HG03135 (cell line): ENCODE data around the gene TPO.
"Not testable (repeated sequence)": the region's sequence is repeated elsewhere in the genome, so short reads cannot be mapped to it uniquely, and the experiment has no call there.

Source experiments
- ATAC-seq: cut with Tn5 transposase; IDR thresholded peaks from one replicate; pipeline ENCODE4 v1.9.1; 2021; ENCODE audit warnings: mild to moderate bottlenecking, moderate library complexity; ENCODE audit not compliant: unreplicated experiment

The TPO gene

DNA sequence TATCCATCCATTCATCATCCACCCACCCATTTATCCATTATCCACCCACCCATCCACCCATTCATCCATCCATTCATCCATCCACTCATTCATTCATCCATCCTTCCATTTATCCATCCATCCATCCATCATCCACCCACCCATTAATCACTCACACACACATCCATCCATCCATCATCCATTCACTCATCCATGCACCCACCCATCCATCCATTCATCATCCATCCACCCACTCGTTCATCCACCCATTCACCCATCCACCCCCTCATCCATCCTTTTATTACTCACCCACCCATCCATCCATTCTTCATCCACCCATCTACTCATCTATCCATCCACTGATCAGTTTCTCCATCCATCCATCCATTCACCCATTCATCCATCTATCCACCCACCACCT is 8.1 kb upstream of the TPO start:
- ATAC-seq: no peak

DNA sequence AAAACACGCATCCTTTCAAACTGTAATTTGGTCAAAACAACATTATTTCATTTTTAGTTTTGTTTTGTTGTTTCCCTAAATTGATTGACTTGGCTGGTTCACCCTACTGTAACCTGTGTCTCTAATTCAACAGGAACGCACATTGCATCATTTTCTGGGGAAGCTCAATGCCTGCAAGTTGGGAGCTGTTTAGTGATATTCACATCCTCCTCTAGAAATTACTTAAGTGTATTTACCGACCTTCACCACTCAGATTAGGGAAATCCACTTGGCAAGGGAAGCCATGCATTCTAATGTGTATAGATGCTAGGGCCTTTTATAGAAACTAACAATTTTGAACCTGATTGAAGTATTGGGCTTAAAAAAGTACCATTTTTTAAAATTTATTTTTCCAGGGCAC is 7.3 kb upstream of the TPO start:
- no peak for ATAC-seq

DNA sequence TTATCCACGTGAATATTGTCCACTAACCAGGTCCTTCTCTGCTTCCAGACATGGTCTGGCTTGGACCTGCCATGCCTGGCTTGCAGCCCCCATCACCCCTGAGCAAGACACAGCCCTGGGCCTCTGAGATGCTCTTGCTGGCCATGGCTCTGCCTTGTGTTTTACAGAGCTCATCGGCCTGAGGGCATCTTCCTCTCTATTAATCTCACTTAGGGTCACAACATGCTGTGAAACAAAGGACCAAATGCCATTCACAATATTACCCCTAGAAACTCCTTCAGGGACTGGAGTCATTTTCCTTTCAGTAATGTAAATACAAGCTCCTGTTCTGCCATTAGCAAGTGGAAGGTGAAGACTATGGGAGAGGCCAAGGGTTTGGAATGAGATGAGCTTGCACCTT is 6.8 kb upstream of the TPO start:
- no peak for ATAC-seq

DNA sequence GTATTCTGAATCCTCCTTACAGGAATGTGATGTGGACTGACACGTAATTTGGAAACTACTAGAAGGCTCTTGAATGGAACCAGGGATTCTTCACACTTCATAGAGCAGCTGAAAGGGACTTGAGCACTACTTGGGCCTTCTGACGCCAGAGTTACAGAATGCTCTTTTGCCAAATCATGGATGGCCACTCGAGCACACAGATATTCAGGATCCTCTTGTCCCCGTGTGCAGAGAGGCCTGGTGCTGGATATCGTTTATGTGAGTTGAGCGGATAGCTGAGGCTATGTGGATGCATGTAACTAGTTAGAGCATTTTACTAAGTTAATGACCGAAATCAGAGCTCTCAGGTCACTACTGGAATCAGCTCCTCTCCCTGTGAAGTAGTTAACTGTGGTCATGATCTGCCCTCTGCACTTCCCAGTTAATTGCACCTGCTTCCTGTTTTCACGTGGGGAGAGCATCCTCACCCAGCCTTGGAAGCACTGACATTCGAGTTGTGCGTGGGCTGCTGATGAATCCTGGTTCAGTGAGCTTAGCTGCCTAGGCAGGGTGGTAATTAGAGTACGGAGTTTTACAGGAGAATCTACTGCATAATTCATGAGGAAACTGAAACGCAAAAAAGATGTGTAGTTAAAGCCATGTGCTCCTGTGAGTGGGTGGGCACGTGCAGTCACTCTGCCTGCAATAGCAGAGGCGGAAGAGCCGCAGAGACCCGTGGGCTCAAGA is 5.2 kb upstream of the TPO start:
- no peak for ATAC-seq

DNA sequence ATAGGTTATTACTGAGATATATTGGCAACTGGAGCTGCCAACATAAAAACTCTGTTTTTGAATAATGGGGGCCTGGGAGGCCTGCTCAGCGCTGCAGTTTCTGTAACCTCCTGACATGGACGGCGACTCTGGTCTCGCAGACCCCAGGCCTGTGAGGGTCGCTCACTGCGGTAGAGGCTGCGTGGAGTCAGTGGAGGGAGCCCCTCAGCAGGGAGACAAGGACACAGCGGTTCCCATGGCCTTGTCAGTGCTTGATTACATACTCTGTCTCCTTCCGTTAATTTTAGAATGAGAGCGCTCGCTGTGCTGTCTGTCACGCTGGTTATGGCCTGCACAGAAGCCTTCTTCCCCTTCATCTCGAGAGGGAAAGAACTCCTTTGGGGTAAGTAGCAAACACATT is 858 bp downstream of the TPO start:
- no peak for ATAC-seq

DNA sequence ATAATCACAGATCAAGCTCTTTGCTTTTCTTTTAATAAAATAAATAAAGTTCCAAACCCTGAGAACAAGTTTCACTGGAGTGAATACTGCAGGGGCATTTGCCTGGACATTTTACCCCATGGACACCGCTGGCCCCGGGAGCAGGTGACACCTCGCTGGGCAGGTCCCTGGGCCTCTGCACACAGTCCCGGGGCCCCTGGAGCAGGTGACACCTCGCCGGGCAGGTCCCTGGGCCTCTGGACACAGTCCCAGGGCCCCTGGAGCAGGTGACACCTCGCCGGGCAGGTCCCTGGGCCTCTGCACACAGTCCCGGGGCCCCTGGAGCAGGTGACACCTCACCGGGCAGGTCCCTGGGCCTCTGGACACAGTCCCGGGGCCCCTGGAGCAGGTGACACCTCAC is 1.6 kb downstream of the TPO start:
- ATAC-seq: not testable (repeated sequence)

DNA sequence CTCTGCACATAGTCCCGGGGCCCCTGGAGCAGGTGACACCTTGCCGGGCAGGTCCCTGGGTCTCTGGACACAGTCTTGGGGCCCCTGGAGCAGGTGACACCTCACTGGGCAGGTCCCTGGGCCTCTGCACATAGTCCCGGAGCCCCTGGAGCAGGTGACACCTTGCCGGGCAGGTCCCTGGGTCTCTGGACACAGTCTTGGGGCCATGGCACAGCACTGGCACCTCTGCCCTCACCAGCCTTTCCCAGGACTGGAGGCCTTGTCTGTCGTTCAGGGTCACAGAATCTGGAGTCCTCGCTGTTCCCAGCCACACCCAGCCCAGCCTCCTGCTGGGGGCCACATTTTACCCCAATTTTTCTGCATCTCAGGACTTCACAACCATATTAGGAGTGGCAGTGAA is 2.2 kb downstream of the TPO start:
- ATAC-seq: no peak

DNA sequence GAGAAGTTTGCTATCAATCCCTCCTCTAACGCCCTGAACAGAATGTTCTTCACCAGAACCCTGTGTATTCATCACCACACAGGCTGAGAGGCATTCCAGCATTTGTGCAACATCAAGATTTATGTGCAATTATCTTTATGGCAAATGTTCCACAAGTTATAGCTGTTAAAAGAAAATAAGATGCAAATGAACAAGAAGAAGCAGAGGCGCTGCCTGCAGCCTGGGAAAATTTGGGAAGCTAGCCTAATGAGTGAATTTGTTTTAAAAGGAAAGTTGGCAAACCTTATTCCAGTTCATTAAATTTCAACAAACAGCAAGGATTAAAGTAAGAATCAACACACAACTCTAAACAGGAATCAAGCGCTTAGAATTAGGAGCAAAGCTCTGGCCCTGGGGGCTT is 5.3 kb downstream of the TPO start:
- no peak for ATAC-seq

DNA sequence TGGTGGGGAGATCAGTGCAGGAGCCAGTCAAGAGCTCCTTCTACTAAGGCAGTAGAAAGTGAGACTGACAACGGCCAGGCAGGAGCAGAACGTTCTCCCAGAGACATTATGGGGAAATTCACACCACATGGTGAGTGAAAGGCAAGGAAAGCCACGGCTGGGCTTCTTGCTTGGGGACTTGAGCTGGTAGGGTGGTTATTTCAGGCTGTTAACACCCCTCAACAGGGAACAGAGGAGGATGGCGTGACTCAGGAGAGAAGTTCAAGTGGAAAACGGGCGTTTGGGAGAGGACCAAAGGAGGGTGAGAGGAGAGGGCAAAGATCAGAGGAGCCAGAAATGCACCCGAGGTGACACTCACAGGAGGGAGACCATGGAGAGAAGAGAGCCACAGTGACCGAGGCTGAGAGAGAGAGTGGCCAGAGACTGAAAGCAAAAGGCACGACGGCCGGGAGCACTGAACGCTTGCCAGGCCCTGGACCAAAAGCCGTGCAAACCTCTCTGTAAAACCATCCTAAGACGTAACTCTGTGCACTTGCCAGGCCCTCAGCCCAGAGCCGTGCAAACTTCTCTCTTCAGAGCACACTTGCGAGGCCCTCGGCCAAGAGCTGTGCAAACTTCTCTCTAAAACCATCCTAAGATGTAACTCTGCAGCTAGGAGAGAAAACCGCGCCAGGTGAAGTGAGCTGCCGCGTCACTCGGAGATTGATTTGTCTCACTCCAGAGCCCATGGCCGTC is 7.7 kb downstream of the TPO start:
- ATAC-seq: no peak

DNA sequence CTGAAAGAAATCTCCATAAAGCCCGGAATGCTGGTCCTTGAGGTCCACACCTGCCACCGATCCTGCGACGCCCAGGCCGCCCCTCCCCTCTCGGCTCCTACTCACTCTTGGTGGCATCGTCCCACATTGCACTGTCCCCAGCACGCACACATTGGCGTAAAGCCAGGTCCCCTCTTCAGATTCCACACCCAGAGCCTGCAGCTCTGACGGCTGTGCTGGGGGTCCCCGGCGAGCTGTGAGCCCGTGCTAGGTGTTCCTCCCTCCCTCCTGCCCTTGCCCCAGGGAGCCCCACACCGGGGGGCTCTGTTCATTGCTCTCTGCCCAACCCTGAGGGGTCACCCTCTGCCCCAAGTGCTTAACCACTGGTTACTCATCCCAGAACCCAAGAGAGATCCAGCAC is 8.5 kb downstream of the TPO start:
- no peak for ATAC-seq

DNA sequence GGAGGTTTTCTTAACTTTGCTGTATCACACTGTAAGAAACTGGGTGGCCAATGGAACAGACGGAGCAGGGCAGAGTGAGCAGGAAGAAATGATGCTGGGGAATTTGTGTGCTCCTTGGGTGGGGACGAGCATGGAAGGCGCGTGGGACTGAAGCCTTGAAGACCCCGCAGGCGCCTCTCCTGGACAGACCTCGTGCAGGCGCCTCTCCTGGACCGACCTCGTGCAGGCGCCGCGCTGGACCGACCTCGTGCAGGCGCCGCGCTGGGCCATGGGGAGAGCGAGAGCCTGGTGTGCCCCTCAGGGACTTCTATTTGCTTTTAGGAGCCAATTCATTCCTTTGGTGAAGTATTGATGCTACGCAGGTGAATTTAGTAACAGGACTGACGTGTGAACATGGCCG is 8.9 kb downstream of the TPO start:
- ATAC-seq: no peak

DNA sequence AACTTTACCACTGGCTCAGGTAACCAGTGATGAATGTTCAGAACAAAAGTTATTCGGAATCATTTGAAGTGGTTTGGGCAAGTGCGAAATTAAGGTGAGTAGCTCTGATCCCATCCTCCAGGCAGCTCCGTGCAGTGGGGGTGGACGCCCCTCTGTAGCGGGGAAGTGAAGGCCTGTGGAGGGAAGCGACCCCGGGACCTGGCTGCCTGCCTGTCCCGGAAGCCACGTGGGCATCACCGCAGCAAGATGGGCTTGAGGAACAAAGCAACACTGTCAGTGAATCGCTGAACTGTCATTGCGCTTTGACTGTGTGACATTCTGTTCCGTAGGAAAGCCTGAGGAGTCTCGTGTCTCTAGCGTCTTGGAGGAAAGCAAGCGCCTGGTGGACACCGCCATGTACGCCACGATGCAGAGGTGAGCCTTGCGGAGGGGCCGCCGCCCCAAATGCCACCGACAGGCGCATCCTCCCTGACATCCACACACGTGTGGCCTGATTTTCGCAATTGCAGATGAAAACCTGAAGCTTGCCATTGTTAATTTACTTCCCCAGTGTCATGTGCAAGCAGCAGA is 9.5 kb downstream of the TPO start:
- no peak for ATAC-seq

DNA sequence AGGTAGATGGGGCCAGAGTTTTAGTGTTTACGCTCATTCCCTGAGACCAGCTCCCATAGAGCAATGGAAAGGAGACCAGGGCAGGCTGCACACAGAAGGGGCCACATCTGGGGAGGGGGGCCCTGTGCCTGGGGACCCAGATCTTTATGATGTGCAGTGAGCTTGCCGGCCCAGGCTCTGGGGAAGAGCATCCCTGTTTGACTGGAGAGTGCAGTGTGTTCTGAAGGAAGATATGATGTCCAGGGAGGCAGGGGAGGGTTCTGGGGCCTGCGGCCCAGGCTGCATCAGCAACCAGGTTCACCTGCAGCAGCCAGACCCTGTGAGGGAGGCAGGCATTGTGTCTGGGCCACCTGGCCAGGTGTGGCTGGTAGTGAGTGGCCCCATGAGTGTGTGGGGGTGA is 13.8 kb downstream of the TPO start:
- ATAC-seq: no peak

DNA sequence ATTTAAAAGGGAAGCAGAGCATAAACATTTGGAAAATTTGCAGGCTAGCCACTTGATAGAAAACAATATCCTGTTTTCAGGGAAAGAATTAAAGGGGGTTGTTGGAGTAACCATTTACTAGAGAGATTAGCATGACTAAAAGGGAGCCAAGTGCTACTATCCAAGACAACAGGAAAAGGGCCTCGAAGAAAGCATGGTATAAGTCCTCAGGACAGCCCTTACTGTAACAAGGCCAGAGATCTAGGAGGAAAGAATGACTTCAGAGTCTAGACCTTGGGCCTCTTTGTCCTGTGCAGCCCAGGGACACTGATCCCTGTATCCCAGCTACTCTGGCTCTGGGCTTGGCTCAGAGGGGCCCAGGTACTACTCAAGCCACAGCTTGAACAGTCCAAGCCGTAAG is 16.6 kb downstream of the TPO start:
- no peak for ATAC-seq

DNA sequence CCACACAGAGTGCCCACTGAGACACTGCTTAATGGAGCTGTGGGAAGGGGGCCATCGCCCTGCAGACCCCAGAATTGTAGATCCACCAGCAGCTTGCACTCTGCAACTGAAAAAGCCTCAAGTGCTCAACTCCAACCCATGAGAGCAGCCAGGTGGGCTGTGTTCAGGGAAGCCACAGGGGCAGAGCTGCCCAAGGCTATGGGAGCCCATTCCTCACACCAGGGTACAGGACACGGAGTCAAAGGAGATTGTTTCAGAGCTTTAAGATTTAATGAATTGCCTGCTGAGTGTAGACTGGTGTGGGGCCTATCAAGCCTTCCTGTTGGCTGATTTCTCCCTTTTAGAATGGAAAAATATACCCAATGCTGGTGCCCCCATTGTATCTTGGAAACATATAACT is 17.2 kb downstream of the TPO start:
- no peak for ATAC-seq

DNA sequence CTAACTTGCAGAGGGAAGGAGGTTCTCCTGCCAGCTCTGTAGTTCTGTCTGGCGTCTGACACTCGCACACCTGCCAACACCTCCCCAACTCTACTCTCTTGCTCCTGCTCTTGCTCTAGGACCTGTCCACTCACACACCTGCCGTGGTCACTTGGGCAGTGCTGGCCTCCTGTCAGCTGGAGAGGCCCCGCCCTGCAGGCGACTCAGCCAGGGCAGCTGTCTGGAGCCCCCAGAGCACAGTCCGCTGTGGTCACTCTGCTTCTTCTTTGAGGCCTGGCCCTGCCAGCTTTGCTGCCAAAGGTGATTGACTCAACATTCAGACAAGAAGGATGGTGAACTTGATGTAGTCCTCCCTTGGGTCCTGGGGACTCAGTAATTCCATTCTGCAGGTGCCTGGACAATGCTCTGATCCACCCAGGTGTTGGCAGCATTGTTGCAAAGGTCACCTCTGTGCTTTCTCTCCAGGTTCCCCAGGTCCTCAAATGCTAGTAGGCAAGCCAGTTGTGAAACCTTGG is 18.7 kb downstream of the TPO start:
- ATAC-seq: no peak

DNA sequence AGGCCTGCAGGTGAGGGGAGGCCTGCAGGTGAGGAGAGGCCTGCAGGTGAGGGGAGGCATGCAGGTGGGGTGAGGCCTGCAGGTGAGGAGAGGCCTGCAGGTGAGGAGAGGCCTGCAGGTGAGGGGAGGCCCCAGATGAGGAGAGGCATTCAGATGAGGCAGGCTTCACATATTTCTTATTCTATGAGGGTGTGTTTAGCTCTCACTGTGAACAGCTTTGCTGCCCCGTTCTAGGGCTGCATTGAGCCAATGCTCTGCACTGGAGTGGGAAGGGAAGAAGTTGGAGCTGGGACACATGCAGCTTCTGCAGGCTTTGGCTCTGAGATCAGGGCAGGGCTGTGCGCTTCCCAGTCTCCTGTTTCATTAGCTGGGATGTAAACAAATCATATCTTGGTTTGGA is 19.5 kb downstream of the TPO start:
- no peak for ATAC-seq

DNA sequence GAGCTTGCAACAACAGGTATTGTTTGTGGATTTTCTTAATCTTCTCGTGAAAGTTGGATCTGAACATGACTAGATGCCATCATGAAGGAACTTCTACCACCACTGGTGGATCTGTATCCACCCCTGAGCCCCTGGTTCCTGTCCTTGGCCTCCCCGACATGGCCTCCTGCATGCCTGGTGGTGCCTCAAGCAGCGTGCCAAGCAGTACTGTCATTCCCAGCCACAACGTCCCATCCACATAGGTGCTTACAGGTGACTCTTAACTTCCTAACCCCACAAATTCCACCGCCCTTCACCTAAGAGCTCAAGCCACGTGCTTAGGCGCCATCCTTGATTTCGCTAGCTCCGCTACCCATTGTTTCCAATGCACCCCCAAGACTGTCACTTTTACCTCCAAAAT is 23.1 kb downstream of the TPO start:
- no peak for ATAC-seq

DNA sequence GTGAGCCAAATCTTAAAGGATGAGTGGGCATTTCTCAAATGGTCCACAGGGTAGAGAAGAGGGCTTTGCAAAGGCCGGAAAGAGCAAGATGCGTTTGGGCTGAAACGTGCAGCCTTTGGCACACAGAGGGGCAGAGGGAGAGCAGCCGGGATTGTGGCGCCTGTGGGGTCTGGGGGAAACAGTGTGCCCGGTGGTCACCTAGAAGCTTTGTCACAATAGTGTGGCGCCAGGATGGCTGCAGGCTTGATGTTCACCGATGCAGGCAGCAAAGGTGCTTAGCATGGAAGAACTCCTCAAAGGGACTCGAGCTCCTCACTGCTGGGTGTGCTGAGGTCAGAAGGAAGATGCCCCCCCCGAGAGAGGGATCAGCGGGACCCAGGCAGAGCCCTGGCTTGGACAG is 23.8 kb downstream of the TPO start:
- no peak for ATAC-seq

DNA sequence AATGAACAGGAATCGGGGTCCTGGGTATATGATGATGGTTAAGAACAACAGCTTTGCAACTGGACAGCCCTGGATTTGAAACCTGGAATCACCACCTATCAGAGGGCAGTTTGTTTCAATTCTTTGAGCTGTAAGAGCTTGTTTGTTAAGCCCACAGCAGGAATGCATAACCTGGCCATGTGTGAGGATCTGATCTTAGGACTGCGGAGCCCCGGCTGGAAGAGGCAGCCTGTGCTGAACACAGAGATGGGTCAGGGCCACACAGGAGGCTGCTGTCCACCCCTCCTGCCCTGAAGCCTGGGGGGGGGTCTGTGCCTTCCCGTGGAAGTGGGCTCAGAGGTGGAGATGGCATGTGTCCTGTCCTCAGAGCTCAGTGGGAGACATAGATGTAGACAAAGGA is 24.3 kb downstream of the TPO start:
- no peak for ATAC-seq

DNA sequence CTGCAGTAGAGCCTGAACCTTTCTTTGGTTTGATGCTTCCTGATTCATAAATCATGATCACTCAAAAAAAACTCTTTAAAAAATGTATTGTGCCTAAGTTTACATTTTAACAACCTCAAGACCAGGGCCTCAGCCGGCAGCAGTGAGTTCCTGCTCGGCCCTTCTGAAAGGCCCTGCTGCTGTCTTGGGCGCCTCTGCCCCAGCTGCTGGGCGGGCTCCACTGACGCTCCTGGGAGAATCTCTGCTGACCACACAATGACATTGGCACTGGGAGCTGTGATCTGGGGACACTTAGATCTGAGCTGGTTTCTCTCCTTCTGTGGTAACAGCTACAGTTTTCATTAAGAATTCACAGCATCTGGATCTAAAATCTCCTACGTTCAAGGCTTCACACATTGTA is 25.7 kb downstream of the TPO start:
- no peak for ATAC-seq

DNA sequence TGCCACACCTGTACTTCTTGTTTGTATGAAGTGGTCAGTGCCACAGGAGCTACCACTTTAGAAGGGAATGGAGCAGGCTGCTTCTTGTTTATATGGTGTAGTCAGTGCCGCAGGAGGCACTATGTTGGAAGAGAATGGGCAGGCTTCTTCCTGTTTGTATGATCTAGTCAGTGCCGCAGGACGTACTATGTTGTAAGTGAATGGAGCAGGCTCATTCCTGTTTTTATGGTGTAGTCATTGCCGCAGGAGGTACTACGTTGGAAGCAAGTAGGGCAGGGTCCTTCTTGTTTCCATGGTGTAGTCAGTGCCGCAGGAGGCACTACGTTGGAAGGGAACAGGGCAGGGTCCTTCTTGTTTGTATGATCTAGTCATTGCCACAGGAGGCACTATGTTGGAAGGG is 27.3 kb downstream of the TPO start:
- no peak for ATAC-seq
